ENCODE data around the gene DNAH5. TPM values are rescaled to one million over a fixed set of nuclear protein-coding genes. Genes with fewer than 3 reads are reported as not detected.

The DNAH5 gene
- total and polyA plus RNA-seq, 10 donors, result 0.02 to 1.5 (median 0.21) TPM

DNA sequence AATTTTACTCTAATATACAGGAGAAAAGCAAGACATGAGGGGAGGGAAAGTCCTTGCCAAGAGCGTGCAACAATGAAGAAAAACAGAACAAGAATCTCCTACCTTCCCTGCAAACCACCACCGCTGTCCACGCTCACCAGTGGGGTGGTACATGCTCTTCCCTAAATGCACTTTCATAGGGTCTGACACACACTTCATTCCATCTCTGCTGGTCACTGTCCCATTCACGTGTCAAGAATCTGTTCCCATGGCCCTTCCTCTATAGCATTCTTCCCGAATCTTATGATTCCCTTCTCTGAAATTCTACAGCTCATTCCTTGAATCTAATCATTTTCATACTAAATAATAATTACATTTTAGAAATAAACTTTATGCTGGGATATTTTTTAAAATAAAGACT, 11.4 kb upstream of the DNAH5 start:
- intact Hi-C loops (cut with DNase I; ENCODE audit: low total_unique reads), result no loop called here
- H3K4me1 ChIP-seq, result no peaks in the 10 kb centered on the region
- no peak overlapping the region for H3K27ac ChIP-seq
- DNase-seq, result no peak
- H3K9me3 ChIP-seq, result no peaks in the 10 kb centered on the region
- no peaks in the 10 kb centered on the region for H3K36me3 ChIP-seq
- no peak overlapping the region for H3K4me3 ChIP-seq
- WGBS, 5 donors, result 76 to 89% (median 87%) methylated on average over 5 of the region's 5 CpGs
- peaks cover 0 to 7% (median 0%) of the 10 kb centered on the region in 7 donors for H3K27me3 ChIP-seq (replicated peaks in 1 of 7)
- TF ChIP-seq POLR2A (IDR thresholded peaks at IDR 0.05), result no peak
- no peak for TF ChIP-seq POLR2AphosphoS5 (IDR thresholded peaks at IDR 0.05)
- TF ChIP-seq, protein P1, sequence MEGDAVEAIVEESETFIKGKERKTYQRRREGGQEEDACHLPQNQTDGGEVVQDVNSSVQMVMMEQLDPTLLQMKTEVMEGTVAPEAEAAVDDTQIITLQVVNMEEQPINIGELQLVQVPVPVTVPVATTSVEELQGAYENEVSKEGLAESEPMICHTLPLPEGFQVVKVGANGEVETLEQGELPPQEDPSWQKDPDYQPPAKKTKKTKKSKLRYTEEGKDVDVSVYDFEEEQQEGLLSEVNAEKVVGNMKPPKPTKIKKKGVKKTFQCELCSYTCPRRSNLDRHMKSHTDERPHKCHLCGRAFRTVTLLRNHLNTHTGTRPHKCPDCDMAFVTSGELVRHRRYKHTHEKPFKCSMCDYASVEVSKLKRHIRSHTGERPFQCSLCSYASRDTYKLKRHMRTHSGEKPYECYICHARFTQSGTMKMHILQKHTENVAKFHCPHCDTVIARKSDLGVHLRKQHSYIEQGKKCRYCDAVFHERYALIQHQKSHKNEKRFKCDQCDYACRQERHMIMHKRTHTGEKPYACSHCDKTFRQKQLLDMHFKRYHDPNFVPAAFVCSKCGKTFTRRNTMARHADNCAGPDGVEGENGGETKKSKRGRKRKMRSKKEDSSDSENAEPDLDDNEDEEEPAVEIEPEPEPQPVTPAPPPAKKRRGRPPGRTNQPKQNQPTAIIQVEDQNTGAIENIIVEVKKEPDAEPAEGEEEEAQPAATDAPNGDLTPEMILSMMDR (IDR thresholded peaks at IDR 0.05 in 8 of 11, conservative IDR thresholded peaks at IDR 0.05 in 3 of 11), result no peak

DNA sequence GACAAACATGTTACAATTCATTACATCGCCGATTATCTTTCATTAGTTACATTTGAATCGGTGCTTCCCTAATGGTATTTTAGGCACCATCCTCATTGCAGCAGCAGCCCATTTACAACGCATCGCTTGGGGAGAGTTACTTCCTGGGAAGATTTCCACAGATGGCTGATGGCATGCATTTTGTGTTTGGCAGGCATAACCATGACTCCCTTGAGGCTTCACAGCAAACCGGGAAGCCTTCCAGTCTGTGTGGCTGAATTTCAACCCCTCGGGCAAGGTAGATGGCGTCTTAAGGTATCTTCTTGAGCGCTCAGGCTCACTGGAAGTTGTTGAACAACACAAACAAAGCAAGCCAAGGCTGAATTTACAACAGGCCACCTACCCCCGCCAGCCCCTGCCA, 1.6 kb upstream of the DNAH5 start:
- DNase-seq, result no peak
- H3K4me1 ChIP-seq, result no peaks in the 10 kb centered on the region
- H3K4me3 ChIP-seq, result no peak overlapping the region
- 89 to 95% (median 91%) methylated on average over 10 of the region's 10 CpGs for WGBS, 5 donors
- no peaks in the 10 kb centered on the region for H3K36me3 ChIP-seq
- H3K27me3 ChIP-seq (replicated peaks in 1 of 7), result peaks cover 0 to 4% (median 0%) of the 10 kb centered on the region in 7 donors
- H3K27ac ChIP-seq, result no peak overlapping the region
- TF ChIP-seq POLR2AphosphoS5 (IDR thresholded peaks at IDR 0.05) (no peak), POLR2A (IDR thresholded peaks at IDR 0.05) (no peak)
- TF ChIP-seq, protein P1 (IDR thresholded peaks at IDR 0.05 in 8 of 11, conservative IDR thresholded peaks at IDR 0.05 in 3 of 11), result no peak
- intact Hi-C loops (cut with DNase I; ENCODE audit: low total_unique reads), result no loop called here
- H3K9me3 ChIP-seq, result no peaks in the 10 kb centered on the region

DNA sequence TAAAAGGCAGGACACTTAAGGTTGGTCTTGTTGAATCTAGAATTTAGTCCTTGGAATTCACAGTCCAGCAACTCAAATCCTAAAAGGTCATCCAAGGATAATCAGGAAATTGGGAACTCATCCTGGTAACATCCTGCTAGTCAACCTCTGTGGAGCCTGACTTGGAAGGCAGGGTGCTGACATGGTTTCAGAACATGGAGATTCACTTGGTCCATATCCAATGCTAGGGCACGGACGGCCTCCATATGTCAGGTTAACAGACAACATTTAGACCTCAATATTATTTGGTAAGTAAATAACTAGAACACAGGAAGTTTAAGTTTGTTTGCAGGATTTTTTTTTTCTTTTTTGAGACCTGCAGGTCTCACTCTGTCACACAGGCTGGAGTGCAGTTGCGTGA, 783 bp upstream of the DNAH5 start:
- no peak overlapping the region for H3K27ac ChIP-seq
- peaks cover 0 to 4% (median 0%) of the 10 kb centered on the region in 7 donors for H3K27me3 ChIP-seq (replicated peaks in 1 of 7)
- H3K4me3 ChIP-seq, result no peak overlapping the region
- intact Hi-C loops (cut with DNase I; ENCODE audit: low total_unique reads), result no loop called here
- DNase-seq, result no peak
- 88 to 97% (median 93%) methylated on average over 3 of the region's 3 CpGs for WGBS, 5 donors
- no peaks in the 10 kb centered on the region for H3K9me3 ChIP-seq
- H3K4me1 ChIP-seq, result no peaks in the 10 kb centered on the region
- no peaks in the 10 kb centered on the region for H3K36me3 ChIP-seq
- TF ChIP-seq, protein P1 (IDR thresholded peaks at IDR 0.05 in 8 of 11, conservative IDR thresholded peaks at IDR 0.05 in 3 of 11), result no peak
- TF ChIP-seq POLR2A (IDR thresholded peaks at IDR 0.05), result no peak
- TF ChIP-seq POLR2AphosphoS5 (IDR thresholded peaks at IDR 0.05), result no peak

DNA sequence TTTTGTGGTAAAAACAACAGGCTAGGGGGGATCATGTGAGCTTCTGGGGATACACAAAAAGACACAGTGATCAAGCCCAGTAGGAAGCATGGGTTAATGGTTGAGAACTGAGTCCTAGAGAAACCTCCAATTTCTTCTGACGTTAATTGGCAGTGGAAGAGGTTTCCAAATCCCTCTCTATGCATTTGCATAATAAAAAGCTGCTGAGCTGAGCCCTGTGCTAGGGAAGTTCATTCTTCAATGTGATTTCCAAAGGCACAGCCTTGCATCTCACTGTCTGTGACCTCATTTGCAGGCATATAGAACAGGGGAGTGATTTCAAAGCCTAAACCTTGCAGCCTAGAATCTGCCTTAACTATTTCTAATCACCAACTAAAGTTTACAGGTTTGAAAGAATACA, 812 bp downstream of the DNAH5 start:
- peaks cover 0 to 4% (median 0%) of the 10 kb centered on the region in 7 donors for H3K27me3 ChIP-seq (replicated peaks in 1 of 7)
- no peak for DNase-seq
- H3K27ac ChIP-seq, result no peak overlapping the region
- no peaks in the 10 kb centered on the region for H3K9me3 ChIP-seq
- no peak overlapping the region for H3K4me3 ChIP-seq
- intact Hi-C loops (cut with DNase I; ENCODE audit: low total_unique reads), result no loop called here
- no peak for TF ChIP-seq POLR2A (IDR thresholded peaks at IDR 0.05)
- H3K36me3 ChIP-seq, result no peaks in the 10 kb centered on the region
- 21 to 62% (median 40%) methylated on average over 1 of the region's 1 CpG for WGBS, 5 donors
- no peaks in the 10 kb centered on the region for H3K4me1 ChIP-seq

DNA sequence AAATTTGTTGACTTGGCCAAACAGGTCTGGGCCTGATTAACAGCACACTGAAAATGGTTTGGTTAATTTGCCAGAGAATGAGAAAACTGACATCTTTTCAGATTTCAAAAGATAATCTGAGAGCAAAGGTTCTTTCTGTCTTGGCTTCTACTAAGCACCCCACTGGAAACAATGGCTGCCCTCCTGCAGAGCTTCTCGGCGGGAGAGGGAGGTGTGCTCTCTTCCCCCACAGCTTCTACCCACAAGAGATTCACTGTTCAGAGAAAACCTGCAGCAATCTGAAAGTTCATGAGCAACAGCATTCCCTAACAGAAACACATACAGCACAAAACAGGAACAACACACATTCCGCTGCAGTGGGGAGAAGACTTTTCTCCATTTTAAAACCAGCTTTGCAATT, 3.0 kb downstream of the DNAH5 start:
- Histone ChIP-seq H3K36me3 (no peaks in the 10 kb centered on the region), H3K27me3 (replicated peaks in 1 of 7) (peaks cover 0 to 4% (median 0%) of the 10 kb centered on the region in 7 donors), H3K4me3 (no peak overlapping the region), H3K4me1 (no peaks in the 10 kb centered on the region), H3K27ac (no peak overlapping the region), H3K9me3 (no peaks in the 10 kb centered on the region)
- DNase-seq, result no peak
- 52 to 60% (median 56%) methylated on average over 3 of the region's 3 CpGs for WGBS, 5 donors
- no peak for TF ChIP-seq POLR2A (IDR thresholded peaks at IDR 0.05)
- TF ChIP-seq, protein P1 (IDR thresholded peaks at IDR 0.05 in 8 of 11, conservative IDR thresholded peaks at IDR 0.05 in 3 of 11), result no peak
- TF ChIP-seq POLR2AphosphoS5 (IDR thresholded peaks at IDR 0.05), result no peak
- intact Hi-C loops (cut with DNase I; ENCODE audit: low total_unique reads), result no loop called here
